Right forelimb (tissue), 1 donor: ENCODE data around the gene KRTAP19-5.
"Not testable (repeated sequence)": the region's sequence is repeated elsewhere in the genome, so short reads cannot be mapped to it uniquely, and the experiment has no call there.

Experiments used
- DNase-seq: peaks from one replicate; pipeline ENCODE4 v3.0.0-alpha.2; 2018

The KRTAP19-5 gene

GRCh38 chr21:30502041-30502440 lies at the start of gene KRTAP19-5:
Gene KRTAP19-5, minus strand, starts transcription at chr21:30502141. Its CDS starts 51 bp downstream, at chr21:30502090.
- DNase-seq: no peak

GRCh38 chr21:30541764-30542163 lies 39.8 kb upstream of the KRTAP19-5 start, which contains the start of gene KRTAP19-6:
Gene KRTAP19-6, minus strand, starts transcription at chr21:30541864. Its CDS starts 31 bp downstream, at chr21:30541833.
- DNase-seq: no peak

DNA sequence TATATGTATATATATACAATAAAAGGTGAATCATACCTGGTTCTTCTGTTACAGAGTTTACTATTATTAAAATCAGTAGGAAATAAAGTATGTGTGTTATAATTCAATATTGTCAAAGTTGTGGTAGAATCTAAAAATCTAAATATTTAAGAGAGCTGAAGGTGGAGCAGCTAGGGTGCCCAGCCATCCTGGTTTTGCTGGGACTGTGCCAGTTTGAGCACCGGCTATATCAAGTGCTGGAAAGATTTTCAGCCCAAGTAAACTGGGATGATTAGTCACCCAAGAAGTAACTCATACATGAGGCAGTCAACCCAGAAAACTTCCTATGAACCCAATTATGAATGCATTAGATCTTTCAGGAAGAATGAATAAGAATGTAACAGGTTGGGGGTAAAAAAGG lies 16.9 kb upstream of the KRTAP19-5 start:
- no peak for DNase-seq

DNA sequence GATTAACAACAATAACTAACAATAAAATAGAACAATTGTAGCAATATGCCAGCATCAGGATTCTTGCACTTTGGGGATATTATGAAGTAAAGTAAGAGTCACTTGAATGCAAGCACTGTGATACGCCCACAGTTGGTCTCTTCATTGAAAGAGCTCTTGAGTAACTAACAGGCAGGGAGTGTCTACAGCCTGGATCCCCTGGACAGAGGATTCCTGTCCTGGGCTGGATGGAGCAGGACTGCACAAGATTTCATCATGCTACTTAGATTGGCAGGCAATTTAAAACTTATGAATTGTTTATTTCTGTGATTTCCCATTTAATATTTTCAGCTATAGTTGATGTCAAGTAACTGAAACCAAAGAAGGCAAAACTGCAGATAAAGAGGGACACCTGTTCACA lies 13.7 kb upstream of the KRTAP19-5 start:
- DNase-seq: no peak

GRCh38 chr21:30505621-30506205 lies 3.8 kb upstream of the KRTAP19-5 start:
- not testable (repeated sequence) for DNase-seq

DNA sequence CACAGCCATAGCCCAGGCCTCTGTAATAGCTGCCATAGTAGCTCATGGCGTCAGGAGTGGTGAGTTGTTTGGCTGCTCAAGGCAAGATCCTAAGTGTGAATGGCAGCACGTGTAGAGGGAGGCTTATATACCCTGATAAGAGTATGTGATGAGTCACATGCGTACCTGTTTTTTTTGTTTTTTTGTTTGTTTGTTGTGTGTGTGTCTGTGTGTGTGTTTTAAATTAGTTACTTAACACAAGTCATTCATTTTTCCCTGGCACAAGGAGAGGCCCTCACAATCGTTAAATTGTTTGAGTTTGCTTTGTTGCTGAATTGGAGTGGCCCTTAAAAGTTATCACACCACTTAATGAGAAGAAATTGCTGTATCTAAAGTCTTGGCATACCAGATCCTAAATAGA lies 4.9 kb downstream of the KRTAP19-5 start, which contains the start of gene KRTAP19-4:
KRTAP19-4 (minus strand) TSS at position 101 of the 400 bp plus-strand sequence; CDS start at position 46, 55 bp downstream.
- no peak for DNase-seq

- DNase-seq: no peak
These were observed 9.9 kb downstream of the KRTAP19-5 start, which contains the start of gene KRTAP19-3 for GRCh38 chr21:30491963-30492428. Gene KRTAP19-3, minus strand, starts transcription at chr21:30492013. Its CDS starts 56 bp downstream, at chr21:30491957.

- DNase-seq: no peak
These were observed 14.6 kb downstream of the KRTAP19-5 start, which contains the start of gene KRTAP19-2 for GRCh38 chr21:30487336-30487735. Gene KRTAP19-2, minus strand, starts transcription at chr21:30487436. Its CDS starts 88 bp downstream, at chr21:30487348.

GRCh38 chr21:30486180-30486579 lies 15.8 kb downstream of the KRTAP19-5 start:
- no peak for DNase-seq

- DNase-seq: no peak
These were observed 19.8 kb downstream of the KRTAP19-5 start for GRCh38 chr21:30482130-30482529.

DNA sequence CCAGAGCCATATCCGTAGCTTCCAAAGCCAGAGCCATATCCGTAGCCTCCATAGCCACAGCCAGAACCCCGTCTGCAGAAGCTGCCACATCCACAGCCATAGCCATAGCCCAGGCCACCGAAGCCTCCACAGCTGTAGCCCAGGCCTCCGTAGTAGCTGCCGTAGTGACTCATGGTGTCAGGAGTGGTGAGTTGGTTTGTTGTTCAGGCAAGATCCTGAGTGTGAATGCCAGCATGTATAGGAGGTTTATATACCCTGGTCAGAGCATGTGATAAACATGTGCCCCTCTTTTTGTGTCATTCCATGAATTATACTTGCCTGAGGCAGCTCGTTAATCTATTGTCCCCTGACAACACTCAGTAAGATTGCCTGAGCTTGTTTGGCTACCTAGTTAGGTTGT lies 21.8 kb downstream of the KRTAP19-5 start, which contains the start of gene KRTAP19-1:
KRTAP19-1 (minus strand) TSS at position 223 of the 400 bp plus-strand sequence; CDS start at position 173, 50 bp downstream.
- DNase-seq: no peak

DNA sequence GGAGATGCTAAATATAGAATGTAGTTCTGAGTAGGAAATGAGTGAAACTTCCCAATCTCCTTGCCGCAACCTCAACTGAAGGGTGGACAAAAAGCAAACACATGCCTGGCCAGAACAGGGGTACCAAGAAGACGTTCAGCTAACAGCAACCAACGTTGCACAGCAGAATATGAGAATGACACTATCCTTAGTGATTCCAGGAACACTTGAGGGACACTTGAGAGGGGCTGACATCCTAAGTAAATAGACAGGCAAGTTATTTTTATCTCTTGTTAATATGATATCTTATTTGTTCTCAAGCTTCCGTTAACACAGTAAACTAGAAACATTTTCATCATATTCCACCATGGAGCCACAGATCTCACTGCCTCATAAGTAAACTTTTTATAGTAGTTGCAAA lies 22.7 kb downstream of the KRTAP19-5 start:
- DNase-seq: no peak

- DNase-seq: no peak
These were observed 23.9 kb downstream of the KRTAP19-5 start for GRCh38 chr21:30478004-30478403.

- no peak for DNase-seq
These were observed 32.8 kb downstream of the KRTAP19-5 start for GRCh38 chr21:30468900-30469714.

GRCh38 chr21:30463713-30464112 lies 38.2 kb downstream of the KRTAP19-5 start:
- DNase-seq: no peak
